H1 (cell line): ENCODE results near the gene ACTL6A.

Experiments
- EP300 ChIP-seq, 2 experiments: IDR thresholded peaks; 1 replicate in 1 of 2; 2 replicates in 1 of 2; pipeline ENCODE4 v1.6.1; 2011 to 2012; ENCODE audit warnings: low read depth in 2 of 2, low read length in 2 of 2, mild to moderate bottlenecking in 2 of 2, borderline replicate concordance in 1 of 2, inconsistent platforms in 1 of 2, moderate library complexity in 1 of 2
- JUN ChIP-seq: IDR thresholded peaks from 2 replicates; pipeline ENCODE4 v1.6.1; 2011; ENCODE audit warnings: low read depth, mild to moderate bottlenecking, improper control_type of control experiment, low read length
- MAFK ChIP-seq: IDR thresholded peaks from 2 replicates; pipeline ENCODE4 v1.6.1; 2012; ENCODE audit warnings: low read depth, mild to moderate bottlenecking, improper control_type of control experiment, low read length
- POLR2AphosphoS5 ChIP-seq: IDR thresholded peaks from 2 replicates; pipeline ENCODE4 v1.6.1; 2011; ENCODE audit warnings: low read depth, low read length
- SIN3A ChIP-seq, 2 experiments: IDR thresholded peaks in 1 of 2; conservative IDR thresholded peaks in 1 of 2; 2 replicates each; pipeline ENCODE4 v1.6.1; 2011 to 2012; ENCODE audit warnings: low read length in 2 of 2, improper control_type of control experiment in 1 of 2, low read depth in 1 of 2, mild to moderate bottlenecking in 1 of 2

GRCh38 chr3:179565496-179565895 lies 2.8 kb downstream of the ACTL6A start:
- TF ChIP-seq SIN3A (conservative IDR thresholded peaks at IDR 0.05 in 1 of 2, IDR thresholded peaks at IDR 0.05 in 1 of 2; ENCODE audit: low read depth in 1 of 2, low read length in 2 of 2) = no peak
- TF ChIP-seq EP300 (IDR thresholded peaks at IDR 0.05; ENCODE audit: borderline replicate concordance in 1 of 2, low read depth in 2 of 2, low read length in 2 of 2) = no peak
- TF ChIP-seq MAFK = no peak
- no peak for TF ChIP-seq JUN
- no peak for TF ChIP-seq POLR2AphosphoS5
